HG03342 (cell line): ENCODE measurements around the gene ZNF385C.

Experiments
- ATAC-seq: cut with Tn5 transposase; IDR thresholded peaks from one replicate; pipeline ENCODE4 v1.9.1; 2021; ENCODE audit warnings: mild to moderate bottlenecking, moderate library complexity; ENCODE audit not compliant: unreplicated experiment

Gene ZNF385C

GRCh38 chr17:42126836-42127235 lies 28.6 kb upstream of the ZNF385C start:
- ATAC-seq = no peak

- no peak for ATAC-seq
These were observed 27.3 kb upstream of the ZNF385C start for GRCh38 chr17:42125565-42125964.

DNA sequence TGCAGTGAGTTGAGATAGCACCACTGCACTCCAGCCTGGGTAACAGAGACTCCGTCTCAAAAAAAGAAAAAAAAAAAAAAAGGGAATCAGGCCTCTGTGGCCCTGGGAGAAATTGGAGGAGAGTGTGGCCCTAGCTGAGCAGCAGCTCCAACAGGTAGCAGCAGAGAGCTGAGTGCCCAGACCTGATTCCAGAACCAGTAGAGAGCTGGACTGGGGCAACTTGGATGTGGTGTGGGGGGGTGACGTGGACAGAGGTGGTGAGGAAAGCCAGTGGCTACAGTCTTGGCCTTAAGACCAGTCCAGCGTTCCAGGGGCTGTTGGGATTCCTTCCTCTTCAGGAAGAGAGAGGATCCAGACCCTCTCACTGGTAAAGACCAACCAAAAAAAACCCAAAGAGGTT lies 26.0 kb upstream of the ZNF385C start:
- ATAC-seq = no peak

GRCh38 chr17:42122371-42123303 lies 24.4 kb upstream of the ZNF385C start, which contains the start of gene HSPB9:
Gene HSPB9 (plus strand): TSS chr17:42122804. CDS start chr17:42122851, 47 bp downstream.
- ATAC-seq = no peak

- peak; percentile 65 for ATAC-seq
These were observed 22.8 kb upstream of the ZNF385C start, which contains the start of gene KAT2A for GRCh38 chr17:42120770-42121769. Gene KAT2A (minus strand): TSS chr17:42121367. CDS start chr17:42121304, 63 bp downstream.

- ATAC-seq = no peak
These were observed 22.0 kb upstream of the ZNF385C start for GRCh38 chr17:42120161-42120769.

DNA sequence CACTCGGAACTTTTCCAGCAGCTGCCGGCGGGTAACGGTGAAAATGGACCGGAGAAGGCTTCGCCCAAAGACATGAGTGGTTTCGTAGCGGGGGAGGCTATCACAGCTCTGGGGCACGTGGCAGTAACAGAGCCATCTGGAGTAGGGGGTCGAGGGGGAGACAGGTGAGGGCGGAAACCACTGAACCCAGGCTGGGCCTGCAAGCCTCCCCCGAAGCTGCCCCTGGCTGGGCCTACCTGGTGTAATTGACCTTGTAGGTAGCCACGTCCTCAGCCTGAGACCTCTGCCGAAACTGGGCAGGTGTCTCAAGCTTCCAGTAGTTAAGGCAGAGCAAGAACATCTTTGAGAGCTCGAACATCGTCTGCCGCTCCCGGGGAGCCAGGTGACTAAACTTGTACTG lies 21.0 kb upstream of the ZNF385C start:
- no peak for ATAC-seq

- no peak for ATAC-seq
These were observed 20.3 kb upstream of the ZNF385C start for GRCh38 chr17:42118545-42118944.

DNA sequence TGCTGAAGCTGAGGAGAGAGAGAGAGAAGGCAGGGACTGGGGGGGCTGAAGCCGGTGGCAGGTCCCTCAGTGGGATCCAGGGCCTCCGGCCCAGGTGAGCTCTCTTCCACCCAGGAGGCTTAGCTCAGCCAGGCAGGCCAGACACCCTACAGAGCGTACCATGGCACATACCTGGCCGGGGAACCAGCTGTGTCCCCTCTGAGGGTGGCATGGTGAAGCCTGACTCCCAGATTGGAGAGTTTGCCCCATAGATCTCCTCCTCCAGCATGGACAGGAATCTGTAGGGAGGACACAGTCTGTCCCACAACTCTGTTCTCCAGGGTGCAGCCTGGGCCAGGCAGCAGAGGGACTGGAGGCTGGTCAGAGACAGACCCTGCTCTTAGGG lies 19.8 kb upstream of the ZNF385C start:
- ATAC-seq = no peak

- ATAC-seq = no peak
These were observed 19.3 kb upstream of the ZNF385C start for GRCh38 chr17:42117397-42118125.

GRCh38 chr17:42116705-42117396 lies 18.6 kb upstream of the ZNF385C start:
- no peak for ATAC-seq

GRCh38 chr17:42114118-42114517 lies 15.8 kb upstream of the ZNF385C start:
- ATAC-seq = no peak

- no peak for ATAC-seq
These were observed 15.2 kb upstream of the ZNF385C start for GRCh38 chr17:42113293-42114069.

GRCh38 chr17:42112552-42113176 lies 14.4 kb upstream of the ZNF385C start, which contains the start of gene DHX58:
Gene DHX58 (minus strand): TSS chr17:42112714. CDS start chr17:42111892, 822 bp downstream.
- peak; percentile 56 for ATAC-seq

- ATAC-seq = no peak
These were observed 13.7 kb upstream of the ZNF385C start for GRCh38 chr17:42111871-42112551.

DNA sequence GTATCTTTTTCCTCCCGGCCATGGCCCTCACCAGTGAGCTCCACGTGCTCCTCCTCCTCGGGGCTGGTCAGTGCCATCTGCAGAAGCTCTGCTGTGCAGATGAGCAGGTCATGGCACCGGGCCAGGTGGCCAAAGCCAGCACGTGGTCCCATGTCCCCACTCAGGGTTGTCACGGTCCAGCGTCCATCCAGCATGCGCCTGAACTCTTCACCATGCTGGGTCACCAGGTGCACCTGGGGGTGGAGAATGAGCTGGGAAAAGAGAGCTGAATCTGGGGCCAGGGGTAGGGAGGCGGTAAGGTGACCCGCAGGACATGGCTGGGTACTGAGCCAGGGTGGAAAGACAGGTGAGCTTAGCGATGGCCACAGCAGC lies 13.0 kb upstream of the ZNF385C start:
- no peak for ATAC-seq
